Left renal cortex interstitium (tissue), 4 donors: Measurements from ENCODE around the gene SEC22B. TPM values are rescaled to one million over a fixed set of nuclear protein-coding genes. Genes with fewer than 3 reads are reported as not detected.
"Not testable (repeated sequence)": the region's sequence is repeated elsewhere in the genome, so short reads cannot be mapped to it uniquely, and the experiment has no call there.

Source experiments
- DNase-seq, 4 donors: peaks; one replicate each; pipeline ENCODE4 v3.0.0-alpha.2; 2013; ENCODE audit warnings: low read depth in 4 of 4, low spot score in 2 of 4, missing footprints in 1 of 4
- polyA plus RNA-seq, 4 donors: library from polyadenylated mRNA; unstranded; fragments of 120-200 nt; gene quantifications; one replicate each; pipeline ENCODE4 v1.2.1, GENCODE V29; 2013; ENCODE audit not compliant: insufficient read length in 4 of 4

The SEC22B gene
- polyA plus RNA-seq, 4 donors = 37.6 to 48.1 (median 38.6) TPM

DNA sequence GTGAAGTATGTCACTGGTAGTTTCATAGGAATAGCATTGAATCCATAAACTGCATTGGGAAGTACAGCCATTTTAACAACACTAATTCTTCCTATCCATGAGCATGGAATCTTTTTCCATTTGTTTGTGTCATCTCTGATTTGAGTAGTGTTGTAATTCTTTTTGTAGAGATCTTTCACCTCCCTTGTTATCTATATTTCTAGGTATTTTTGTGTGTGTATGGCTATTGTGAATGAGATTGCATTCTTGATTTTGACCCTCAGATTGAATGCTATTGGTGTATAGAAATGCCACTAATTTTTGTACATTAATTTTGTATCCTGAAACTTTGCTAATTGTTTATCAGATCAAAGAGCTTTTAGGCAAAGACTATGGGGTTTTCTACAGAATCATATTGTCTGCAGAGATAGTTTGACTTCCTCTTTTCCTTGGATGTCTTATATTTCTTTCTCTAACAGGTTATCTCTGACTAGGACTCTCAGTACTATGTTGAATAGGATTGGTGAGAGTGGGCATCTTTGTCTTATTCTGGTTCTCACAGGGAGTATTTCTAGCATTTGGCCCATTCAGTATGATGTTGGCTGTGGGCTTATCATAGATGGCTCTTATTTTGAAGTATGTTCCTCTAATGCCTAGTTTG lies 26.8 kb downstream of the SEC22B start:
- not testable (repeated sequence) for DNase-seq

DNA sequence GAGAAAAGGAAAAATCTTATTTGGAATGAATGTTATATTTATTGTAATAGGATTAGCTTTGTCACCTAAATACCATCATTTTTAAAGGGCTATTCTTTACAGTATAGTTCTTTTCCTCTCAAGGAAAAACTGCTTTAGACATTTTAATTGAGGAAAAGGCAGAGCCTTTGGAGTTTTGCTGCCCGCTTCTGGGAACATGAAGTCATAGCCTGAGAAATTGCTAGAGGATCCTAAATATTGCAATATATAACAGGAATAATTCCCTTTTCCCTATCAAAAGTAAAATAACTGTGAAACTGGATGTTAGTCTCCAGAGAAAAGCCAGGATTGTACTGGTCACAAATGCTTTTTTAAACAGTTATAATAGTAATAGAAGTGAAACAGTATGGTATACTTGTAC lies 30.5 kb downstream of the SEC22B start:
- not testable (repeated sequence) for DNase-seq

GRCh38 chr1:120144626-120145025 lies 31.7 kb downstream of the SEC22B start:
- not testable (repeated sequence) for DNase-seq

- DNase-seq = not testable (repeated sequence)
Observed at GRCh38 chr1:120144169-120144568, 32.2 kb downstream of the SEC22B start.

GRCh38 chr1:120143334-120143733 lies 33.0 kb downstream of the SEC22B start:
- DNase-seq = not testable (repeated sequence)

GRCh38 chr1:120142512-120143263 lies 33.6 kb downstream of the SEC22B start:
- DNase-seq = not testable (repeated sequence)

DNA sequence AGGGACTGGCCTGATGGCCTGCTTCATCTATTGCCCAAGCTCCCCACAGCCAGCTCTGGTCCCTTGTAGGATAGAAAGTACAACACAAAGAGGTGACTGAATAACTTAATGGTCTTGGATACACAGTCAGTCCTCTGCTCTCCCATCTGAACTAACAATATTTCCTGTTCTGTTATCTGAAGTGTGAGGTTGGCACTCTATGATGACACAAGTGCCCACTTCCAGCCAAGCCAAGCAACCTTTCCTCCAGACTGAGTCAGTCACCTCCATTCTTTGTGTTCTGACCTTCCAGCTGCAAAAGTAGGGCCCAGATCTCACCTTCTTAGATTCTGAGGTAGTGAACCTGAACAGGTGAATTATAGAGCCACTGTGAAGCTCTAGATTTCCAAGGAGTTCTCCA lies 34.5 kb downstream of the SEC22B start:
- not testable (repeated sequence) for DNase-seq

DNA sequence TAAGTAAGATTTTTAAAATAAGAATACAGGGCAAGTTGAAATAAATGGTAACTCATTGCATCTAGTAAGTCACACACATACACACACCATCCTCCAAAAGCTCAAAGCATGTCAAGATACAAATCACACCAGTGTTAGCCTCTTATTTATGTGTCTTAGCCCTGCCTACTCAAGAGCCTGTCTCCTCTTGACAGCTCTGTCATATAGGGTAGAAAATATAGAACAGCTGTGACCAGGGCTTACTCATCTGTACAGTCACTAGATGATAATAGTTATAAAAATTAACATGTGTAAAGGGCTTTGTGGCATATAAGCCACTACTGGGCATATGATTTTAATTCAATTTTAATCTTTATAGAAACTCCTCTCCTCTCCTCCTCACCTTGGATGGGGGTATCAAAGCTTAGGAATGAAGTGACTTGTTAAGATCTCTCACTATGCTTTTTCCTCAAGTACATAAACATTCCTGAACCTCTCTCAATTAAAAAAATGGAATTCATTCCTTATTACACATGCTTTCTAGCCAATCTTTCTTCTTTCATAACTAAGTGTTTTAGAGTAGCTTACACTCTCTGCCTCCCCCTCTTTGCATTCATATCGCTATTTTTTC lies 35.6 kb downstream of the SEC22B start:
- DNase-seq = not testable (repeated sequence)

DNA sequence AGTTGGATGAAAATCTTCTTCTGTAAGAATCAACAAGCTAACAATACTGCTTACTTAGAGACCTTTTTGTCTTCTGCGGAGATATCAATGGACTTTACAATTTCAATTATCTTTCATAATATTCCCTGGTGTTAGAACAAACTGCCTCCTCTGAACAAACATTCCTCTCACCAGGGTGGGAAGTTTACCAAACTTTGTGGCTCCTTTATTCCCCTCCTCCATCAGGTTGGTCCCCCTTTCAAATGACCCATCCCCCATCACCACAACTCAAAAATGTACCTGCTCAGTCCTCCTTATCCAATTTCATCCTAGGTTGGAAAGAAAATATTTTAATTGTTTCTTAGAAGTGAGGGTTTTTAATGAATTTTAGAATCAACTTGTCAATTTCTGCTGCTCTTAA lies 40.2 kb downstream of the SEC22B start:
- not testable (repeated sequence) for DNase-seq

DNA sequence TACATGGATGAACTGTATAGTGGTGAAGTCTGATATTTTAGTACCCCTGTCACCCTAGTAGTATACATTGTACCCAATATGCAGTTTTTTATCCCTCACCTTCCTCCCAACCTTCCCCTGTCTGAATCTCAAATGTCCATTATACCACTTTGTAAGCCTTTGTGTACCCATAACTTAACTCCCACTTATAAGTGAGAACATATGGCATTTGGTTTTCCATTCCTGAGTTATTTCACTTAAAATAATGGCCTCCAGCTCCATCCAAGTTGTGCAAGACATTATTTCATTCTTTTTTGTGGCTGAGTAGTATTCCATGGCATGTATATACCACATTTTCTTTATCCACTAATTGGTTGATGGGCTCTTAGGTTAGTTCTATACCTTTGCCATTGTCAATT lies 42.4 kb downstream of the SEC22B start:
- DNase-seq = not testable (repeated sequence)

DNA sequence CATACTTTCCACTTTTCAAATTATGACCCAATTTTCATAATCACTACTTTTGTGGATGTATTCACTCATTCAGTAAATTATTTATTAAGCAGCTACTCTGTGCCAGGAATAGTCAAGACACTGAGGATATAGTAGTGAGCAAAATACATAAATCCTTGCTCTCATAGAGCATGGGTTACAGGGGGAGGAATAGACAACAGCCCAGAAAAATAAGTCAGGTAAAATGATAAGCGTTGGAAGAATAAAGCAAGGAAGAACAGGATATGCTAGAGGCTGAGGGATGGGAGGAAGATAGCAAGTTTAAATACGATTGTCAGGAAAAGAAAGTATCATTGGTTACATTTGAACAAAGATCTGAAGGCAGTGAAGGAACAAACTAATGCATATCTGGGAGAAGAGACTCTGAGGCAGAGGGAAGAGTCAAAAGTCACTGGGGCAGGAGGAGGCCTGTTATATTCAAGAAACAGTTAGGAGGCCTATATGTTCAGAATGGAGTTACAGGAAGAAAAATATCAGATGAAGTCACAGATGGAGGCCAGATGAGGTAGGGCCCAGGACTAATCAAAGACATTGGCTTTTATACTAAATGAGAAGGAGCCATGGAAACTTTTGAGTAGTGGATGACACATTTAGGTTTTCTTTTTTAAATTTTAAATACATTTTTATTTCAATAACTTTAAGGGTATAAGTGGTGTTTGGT lies 42.9 kb downstream of the SEC22B start:
- DNase-seq = no peak

GRCh38 chr1:120132406-120132763 lies 43.9 kb downstream of the SEC22B start:
- DNase-seq = not testable (repeated sequence)

DNA sequence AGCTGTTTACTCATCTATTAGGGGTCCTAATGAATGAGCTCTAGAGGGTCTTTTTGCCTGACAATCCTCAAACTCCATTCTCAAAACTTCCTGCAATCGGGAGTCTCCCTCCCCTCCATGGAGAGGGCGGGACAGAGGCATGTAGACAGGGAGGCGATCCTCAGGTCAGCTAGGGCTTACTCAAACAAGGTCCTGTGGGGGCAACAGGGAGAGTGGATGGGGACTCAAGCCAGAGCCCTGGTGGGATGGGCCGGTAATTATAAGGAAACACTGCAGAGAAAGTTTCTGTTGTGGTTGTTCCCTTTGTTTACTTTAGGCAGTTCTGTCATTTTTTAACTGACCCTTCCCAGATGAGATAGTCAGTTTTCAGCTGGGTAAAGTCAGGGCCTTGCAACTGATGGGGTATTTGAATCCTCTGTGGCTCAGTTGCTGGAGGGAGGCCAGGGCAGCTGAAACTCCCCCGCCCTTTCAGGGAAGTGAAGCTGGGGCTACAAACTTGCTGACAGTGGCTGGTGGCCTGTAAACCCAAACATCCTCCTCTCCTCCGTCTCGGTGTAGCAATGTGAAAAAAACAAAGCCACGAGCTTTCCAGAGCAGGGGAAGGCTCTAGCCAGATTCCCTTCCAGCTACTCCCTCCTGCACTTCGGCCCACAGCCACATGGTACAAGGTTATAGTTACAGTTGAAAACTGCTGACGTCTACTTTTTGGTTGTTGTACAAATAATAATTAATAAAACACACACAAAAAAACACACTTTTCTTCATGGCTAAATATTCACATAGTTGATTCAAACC lies 44.5 kb downstream of the SEC22B start:
- DNase-seq = not testable (repeated sequence)

DNA sequence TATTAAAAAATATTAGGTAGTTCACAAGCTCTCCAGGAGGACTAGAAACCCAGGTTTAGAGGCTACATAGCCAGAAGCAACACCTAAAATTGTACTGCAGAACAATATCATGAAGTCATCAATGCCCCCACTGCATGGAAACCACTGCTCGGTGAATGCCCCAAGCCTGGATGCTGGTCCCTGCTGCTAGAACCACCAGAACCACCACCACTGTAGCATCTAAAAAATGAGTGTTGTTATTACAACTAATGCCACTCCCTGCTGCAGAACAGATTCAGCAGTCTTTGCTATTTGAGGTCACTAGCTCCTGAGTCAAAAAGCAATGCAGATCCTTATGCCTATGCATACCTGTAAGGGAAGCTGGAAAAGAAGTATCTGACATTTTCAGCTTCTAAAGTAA lies 48.4 kb downstream of the SEC22B start:
- DNase-seq = not testable (repeated sequence)

DNA sequence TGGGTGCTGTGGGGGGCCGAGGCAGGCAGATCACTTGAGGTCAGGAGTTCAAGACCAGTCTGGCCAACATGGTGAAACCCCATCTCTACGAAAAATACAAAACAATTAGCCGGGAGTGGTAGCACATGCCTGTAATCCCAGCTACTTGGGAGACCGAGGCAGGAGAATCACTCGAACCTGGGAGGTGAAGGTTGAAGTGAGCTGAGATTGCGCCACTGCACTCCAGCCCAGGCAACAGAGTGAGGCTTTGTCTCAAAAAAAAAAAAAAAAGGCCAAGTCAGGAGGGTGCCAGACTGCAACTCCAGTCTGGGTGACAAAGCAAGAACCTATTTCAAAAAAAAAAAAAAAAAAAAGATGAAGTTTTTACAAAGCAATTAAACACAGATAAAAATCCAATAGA lies 50.1 kb downstream of the SEC22B start:
- DNase-seq = not testable (repeated sequence)

GRCh38 chr1:120124628-120125027 lies 51.7 kb downstream of the SEC22B start:
- DNase-seq = not testable (repeated sequence)

GRCh38 chr1:120123813-120124510 lies 52.4 kb downstream of the SEC22B start:
- DNase-seq = not testable (repeated sequence)

DNA sequence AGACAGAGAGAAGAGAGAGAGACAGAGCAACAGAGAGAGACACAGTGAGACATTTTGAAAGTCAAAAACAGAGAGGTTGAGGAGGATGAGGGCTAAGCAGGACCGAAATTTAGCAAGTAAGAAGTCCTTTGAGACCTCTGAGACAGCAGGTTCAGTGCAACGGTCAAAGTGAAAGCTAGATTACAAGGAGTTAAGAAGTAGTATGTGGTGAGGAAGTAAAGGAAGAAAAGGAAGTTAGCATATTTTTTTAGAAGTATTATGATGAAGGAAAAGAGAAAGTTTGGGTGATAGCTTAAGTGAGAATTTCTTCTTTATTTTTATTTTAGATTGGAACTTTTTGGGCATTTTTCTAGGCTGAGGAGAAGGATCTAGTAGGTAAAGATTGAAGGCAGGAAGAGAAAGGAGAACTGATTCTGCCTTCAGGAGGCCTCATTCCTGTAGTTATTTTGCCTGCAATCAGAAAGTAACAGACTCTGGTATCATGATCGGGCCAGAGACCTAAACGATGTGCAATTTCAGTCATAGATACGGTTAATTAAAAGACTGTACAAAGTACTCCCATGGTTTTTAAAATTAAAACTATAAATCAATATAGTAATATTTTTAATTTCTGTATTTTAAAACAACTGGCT lies 53.9 kb downstream of the SEC22B start:
- DNase-seq = not testable (repeated sequence)

- not testable (repeated sequence) for DNase-seq
Observed at GRCh38 chr1:120121830-120122229, 54.5 kb downstream of the SEC22B start.
